Measurements from ENCODE around the gene EPB41L1. TPM values are rescaled to one million over a fixed set of nuclear protein-coding genes. Genes with fewer than 3 reads are reported as not detected.
"Not testable (repeated sequence)": the region's sequence is repeated elsewhere in the genome, so short reads cannot be mapped to it uniquely, and the experiment has no call there.

Gene EPB41L1
- total and polyA plus RNA-seq, 8 donors = 17.6 to 40.5 (median 30.8) TPM

DNA sequence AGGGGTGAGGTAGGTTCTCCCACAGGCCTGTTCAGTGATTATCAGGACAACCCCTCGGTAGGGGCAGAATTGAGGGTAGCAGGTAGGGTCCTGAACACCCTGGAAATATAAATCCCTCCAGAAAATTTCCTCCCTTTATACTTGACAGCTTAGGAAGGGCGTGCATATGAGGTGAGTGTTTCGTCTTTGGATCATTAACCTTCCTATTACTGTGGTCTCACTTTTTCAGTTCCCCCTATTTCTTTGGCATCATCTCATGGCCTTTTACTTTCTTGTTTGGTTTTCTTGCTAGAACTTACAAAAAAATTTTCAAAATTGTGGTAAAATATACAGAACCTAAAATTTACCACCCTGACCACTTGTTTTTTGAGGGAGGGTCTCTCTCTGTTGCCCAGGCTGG lies 18.7 kb upstream of the EPB41L1 start:
- H3K27ac ChIP-seq = no peak overlapping the region
- intact Hi-C loops (cut with DNase I) = loop anchor here in 1 of 3 donors (10.0 kb wide), 1 partner anchor 141 kb away; no protein-coding TSS in a partner anchor
- WGBS, 2 donors = 81 to 87% methylated on average over 3 of the region's 3 CpGs

DNA sequence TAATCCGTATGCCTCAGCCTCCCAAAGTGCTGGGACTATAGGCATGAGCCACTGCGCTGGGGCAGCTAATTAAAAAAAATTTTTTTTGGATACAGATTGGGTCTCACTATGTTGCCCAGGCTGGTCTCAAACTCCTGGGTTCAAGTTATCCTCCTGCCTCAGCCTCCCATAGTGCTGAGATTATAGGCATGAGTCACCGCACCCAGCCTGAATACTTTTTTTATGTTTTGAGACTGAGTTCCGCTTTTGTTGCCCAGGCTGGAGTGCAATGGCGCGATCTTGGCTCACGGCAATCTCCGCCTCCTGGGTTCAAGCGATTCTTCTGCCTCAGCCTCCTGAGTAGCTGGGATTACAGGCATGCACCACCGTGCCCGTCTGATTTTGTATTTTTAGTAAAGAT lies 17.2 kb upstream of the EPB41L1 start:
- not testable (repeated sequence) for DNase-seq, H3K36me3 ChIP-seq, H3K27ac ChIP-seq, FAIRE-seq, H3K9me3 ChIP-seq, H3K27me3 ChIP-seq, H3K4me1 ChIP-seq, H3K4me3 ChIP-seq, ATAC-seq
- 91 to 93% methylated on average over 11 of the region's 11 CpGs for WGBS, 2 donors
- intact Hi-C loops (cut with DNase I) = loop anchor here in 1 of 3 donors (10.0 kb wide), 1 partner anchor 143 kb away; no protein-coding TSS in a partner anchor

More for the DNA sequence above, 18.7 kb upstream of the EPB41L1 start:
- no peak for FAIRE-seq
- no peaks in the 10 kb centered on the region for H3K27me3 ChIP-seq
- peaks cover 0 to 6% (median 0%) of the 10 kb centered on the region in 3 donors for H3K4me1 ChIP-seq
- no peak overlapping the region for H3K4me3 ChIP-seq
- TF ChIP-seq, protein P1, sequence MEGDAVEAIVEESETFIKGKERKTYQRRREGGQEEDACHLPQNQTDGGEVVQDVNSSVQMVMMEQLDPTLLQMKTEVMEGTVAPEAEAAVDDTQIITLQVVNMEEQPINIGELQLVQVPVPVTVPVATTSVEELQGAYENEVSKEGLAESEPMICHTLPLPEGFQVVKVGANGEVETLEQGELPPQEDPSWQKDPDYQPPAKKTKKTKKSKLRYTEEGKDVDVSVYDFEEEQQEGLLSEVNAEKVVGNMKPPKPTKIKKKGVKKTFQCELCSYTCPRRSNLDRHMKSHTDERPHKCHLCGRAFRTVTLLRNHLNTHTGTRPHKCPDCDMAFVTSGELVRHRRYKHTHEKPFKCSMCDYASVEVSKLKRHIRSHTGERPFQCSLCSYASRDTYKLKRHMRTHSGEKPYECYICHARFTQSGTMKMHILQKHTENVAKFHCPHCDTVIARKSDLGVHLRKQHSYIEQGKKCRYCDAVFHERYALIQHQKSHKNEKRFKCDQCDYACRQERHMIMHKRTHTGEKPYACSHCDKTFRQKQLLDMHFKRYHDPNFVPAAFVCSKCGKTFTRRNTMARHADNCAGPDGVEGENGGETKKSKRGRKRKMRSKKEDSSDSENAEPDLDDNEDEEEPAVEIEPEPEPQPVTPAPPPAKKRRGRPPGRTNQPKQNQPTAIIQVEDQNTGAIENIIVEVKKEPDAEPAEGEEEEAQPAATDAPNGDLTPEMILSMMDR (IDR thresholded peaks at IDR 0.05) = no peak
- no peaks in the 10 kb centered on the region for H3K36me3 ChIP-seq
- DNase-seq = no peak
- ATAC-seq = no peak
- no peaks in the 10 kb centered on the region for H3K9me3 ChIP-seq

DNA sequence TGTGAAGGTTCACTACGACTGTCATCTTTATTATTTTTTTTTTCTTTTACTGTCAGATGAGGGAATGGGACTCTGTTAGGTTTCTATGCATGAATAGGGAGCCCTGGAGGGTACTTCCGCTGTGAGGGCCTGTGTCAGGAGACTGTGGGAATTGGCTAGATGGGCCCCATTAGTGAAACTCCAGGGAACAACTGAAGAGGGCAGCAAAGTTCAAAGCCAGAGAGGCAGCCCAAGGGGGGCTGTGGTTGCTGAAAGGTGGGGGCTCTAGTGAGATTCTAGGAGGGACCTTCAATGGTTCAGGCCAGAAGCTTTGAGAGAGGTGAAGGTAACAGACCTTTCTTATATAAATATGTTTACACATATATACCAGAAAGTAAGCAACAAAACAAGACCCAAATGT lies 13.2 kb upstream of the EPB41L1 start:
- ATAC-seq (no peak), FAIRE-seq (no peak), DNase-seq (no peak)
- TF ChIP-seq, protein P1 (IDR thresholded peaks at IDR 0.05) = no peak
- Histone ChIP-seq H3K36me3 (no peaks in the 10 kb centered on the region), H3K9me3 (no peaks in the 10 kb centered on the region), H3K27me3 (no peaks in the 10 kb centered on the region), H3K27ac (no peak overlapping the region), H3K4me1 (peaks cover 0 to 6% (median 0%) of the 10 kb centered on the region in 3 donors), H3K4me3 (no peak overlapping the region)
- intact Hi-C loops (cut with DNase I) = loop anchor here in 1 of 3 donors (5.0 kb wide), 1 partner anchor 149 kb away; no protein-coding TSS in a partner anchor
- 74 to 78% methylated on average over 2 of the region's 2 CpGs for WGBS, 2 donors

DNA sequence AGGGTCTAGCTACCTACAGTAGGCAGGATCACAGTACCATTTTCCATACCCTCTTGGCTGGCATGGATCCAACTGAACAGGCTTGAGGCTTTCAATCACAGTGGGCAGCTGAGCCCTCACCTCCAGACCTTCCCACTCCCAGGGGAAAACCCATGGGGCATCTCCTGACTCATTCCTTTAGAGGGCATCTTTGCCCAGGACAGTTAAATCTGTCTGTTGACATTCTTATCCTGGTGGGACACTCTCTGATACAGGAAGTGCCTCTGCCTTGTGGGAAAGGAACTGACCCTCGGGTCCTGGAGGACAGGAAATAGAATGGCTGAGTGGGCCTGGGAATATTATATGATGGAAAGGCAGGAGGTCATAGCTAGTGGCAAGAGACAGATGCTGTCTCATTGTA lies 10.2 kb upstream of the EPB41L1 start:
- Histone ChIP-seq H3K27ac (no peak overlapping the region), H3K36me3 (no peaks in the 10 kb centered on the region), H3K27me3 (no peaks in the 10 kb centered on the region), H3K9me3 (no peaks in the 10 kb centered on the region), H3K4me3 (no peak overlapping the region), H3K4me1 (no peaks in the 10 kb centered on the region)
- TF ChIP-seq, protein P1 (IDR thresholded peaks at IDR 0.05) = no peak
- intact Hi-C loops (cut with DNase I) = loop anchor here in 1 of 3 donors (5.0 kb wide), 1 partner anchor 152 kb away; no protein-coding TSS in a partner anchor
- DNase-seq (no peak), FAIRE-seq (no peak), ATAC-seq (no peak)
- WGBS, 2 donors = 54 to 73% methylated on average over 1 of the region's 1 CpG

DNA sequence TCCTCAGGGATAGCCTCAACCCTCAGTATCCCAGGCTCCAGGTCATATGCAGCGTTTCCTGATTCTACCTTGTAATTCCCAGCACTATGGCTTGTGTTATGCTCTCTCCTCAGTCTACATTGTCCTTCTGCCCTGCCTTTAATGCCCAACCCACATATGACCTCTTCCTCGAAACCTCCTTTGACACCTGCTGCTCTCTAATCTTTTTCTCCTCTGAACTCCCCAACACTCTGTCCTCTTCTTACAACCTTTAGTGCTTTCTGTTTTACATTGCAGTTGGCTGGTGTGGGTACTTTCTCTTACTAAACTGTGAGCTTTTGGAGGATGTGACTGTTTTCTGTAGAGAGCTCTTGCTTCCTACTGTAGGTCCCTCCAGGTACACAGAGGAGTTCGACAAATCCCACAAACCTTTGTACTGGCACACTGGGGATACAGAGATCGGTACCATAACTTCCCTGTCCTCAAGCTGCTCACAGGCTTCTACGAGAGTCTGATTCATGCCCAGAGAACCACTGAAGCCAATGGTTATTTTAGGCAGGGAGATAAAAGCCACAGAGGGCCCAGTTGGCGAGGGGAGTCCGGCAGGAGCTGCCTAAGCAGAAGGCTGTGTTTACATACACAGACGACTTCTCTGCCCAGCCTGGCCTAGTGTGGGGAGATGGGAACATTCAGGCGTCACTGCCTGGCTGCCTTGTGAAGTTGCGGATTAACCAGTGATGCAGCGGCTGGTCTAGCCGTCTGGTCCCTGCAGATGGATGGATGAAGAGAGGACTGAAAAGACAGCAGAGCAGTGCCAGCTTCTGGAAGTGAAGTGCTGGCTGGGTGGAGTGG lies 8.4 kb upstream of the EPB41L1 start:
- Histone ChIP-seq H3K9me3 (no peaks in the 10 kb centered on the region), H3K4me1 (no peaks in the 10 kb centered on the region), H3K27ac (peak overlapping the region in 1 of 4 donors; percentile 17), H3K36me3 (no peaks in the 10 kb centered on the region), H3K27me3 (no peaks in the 10 kb centered on the region), H3K4me3 (no peak overlapping the region)
- intact Hi-C loops (cut with DNase I) = no loop called here
- 65 to 69% methylated on average over 12 of the region's 12 CpGs for WGBS, 2 donors
- FAIRE-seq (no peak), DNase-seq (no peak), ATAC-seq (peak in 3 of 4 donors; percentile 10 to 55 (median 48))
- TF ChIP-seq, protein P1 (IDR thresholded peaks at IDR 0.05) = no peak
